ENCODE data around the gene CHCHD6. TPM values are rescaled to one million over a fixed set of nuclear protein-coding genes. Genes with fewer than 3 reads are reported as not detected.

The CHCHD6 gene
- total RNA-seq, 1 donor from 2014 or later, result 13.1 TPM

- no peak for DNase-seq (ENCODE audit: extremely low spot score, unreplicated experiment)
- H3K9me3 Mint-ChIP-seq (ENCODE audit: unreplicated experiment), result peaks cover 13% of the 10 kb centered on the region
These were observed 103.8 kb downstream of the CHCHD6 start for GRCh38 chr3:126807795-126808194.

GRCh38 chr3:126811530-126811929 is 107.5 kb downstream of the CHCHD6 start:
- Mint-ChIP-seq H3K36me3 (ENCODE audit: unreplicated experiment) (peaks cover 3% of the 10 kb centered on the region), H3K4me3 (ENCODE audit: unreplicated experiment) (no peak overlapping the region), H3K4me1 (ENCODE audit: unreplicated experiment) (peaks cover 5% of the 10 kb centered on the region), H3K27ac (ENCODE audit: unreplicated experiment) (no peak overlapping the region), H3K27me3 (ENCODE audit: unreplicated experiment) (no peaks in the 10 kb centered on the region), H3K9me3 (ENCODE audit: unreplicated experiment) (peaks cover 13% of the 10 kb centered on the region)
- TF ChIP-seq, protein P1, sequence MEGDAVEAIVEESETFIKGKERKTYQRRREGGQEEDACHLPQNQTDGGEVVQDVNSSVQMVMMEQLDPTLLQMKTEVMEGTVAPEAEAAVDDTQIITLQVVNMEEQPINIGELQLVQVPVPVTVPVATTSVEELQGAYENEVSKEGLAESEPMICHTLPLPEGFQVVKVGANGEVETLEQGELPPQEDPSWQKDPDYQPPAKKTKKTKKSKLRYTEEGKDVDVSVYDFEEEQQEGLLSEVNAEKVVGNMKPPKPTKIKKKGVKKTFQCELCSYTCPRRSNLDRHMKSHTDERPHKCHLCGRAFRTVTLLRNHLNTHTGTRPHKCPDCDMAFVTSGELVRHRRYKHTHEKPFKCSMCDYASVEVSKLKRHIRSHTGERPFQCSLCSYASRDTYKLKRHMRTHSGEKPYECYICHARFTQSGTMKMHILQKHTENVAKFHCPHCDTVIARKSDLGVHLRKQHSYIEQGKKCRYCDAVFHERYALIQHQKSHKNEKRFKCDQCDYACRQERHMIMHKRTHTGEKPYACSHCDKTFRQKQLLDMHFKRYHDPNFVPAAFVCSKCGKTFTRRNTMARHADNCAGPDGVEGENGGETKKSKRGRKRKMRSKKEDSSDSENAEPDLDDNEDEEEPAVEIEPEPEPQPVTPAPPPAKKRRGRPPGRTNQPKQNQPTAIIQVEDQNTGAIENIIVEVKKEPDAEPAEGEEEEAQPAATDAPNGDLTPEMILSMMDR (IDR thresholded peaks at IDR 0.05), result no peak
- no peak for DNase-seq (ENCODE audit: extremely low spot score, unreplicated experiment)

More at GRCh38 chr3:126807795-126808194, 103.8 kb downstream of the CHCHD6 start:
- Mint-ChIP-seq H3K27me3 (ENCODE audit: unreplicated experiment) (no peaks in the 10 kb centered on the region), H3K4me1 (ENCODE audit: unreplicated experiment) (peaks cover 5% of the 10 kb centered on the region), H3K27ac (ENCODE audit: unreplicated experiment) (no peak overlapping the region), H3K4me3 (ENCODE audit: unreplicated experiment) (no peak overlapping the region), H3K36me3 (ENCODE audit: unreplicated experiment) (no peaks in the 10 kb centered on the region)
- TF ChIP-seq, protein P1 (IDR thresholded peaks at IDR 0.05), result no peak

DNA sequence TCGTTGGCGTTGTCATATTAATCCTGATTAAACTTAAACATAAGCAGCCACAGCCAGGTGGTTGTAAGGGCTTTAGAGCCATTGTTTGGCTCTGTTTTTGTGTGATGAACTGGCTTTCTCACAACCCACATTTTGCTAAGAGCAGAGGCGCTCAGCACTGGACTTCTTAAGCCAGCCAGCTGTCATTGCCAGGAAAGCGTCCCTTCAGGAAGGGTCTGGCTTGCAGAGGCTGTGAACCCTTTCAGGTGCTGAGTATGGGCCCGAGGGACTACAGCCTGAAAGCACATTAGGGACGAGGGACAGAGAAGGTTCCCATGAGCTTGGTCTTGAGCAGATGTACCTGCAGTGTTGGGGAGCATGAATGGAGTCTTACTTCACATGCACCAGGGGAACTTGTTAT is 112.3 kb downstream of the CHCHD6 start:
- H3K4me3 Mint-ChIP-seq (ENCODE audit: unreplicated experiment), result no peak overlapping the region
- H3K27ac Mint-ChIP-seq (ENCODE audit: unreplicated experiment), result no peak overlapping the region

GRCh38 chr3:126816986-126817777 is 113.1 kb downstream of the CHCHD6 start:
- H3K27ac Mint-ChIP-seq (ENCODE audit: unreplicated experiment), result no peak overlapping the region
- peaks cover 7% of the 10 kb centered on the region for H3K9me3 Mint-ChIP-seq (ENCODE audit: unreplicated experiment)
- H3K27me3 Mint-ChIP-seq (ENCODE audit: unreplicated experiment), result no peaks in the 10 kb centered on the region
- DNase-seq (ENCODE audit: extremely low spot score, unreplicated experiment), result no peak
- TF ChIP-seq, protein P1 (IDR thresholded peaks at IDR 0.05), result no peak
- peaks cover 8% of the 10 kb centered on the region for H3K4me1 Mint-ChIP-seq (ENCODE audit: unreplicated experiment)
- H3K4me3 Mint-ChIP-seq (ENCODE audit: unreplicated experiment), result no peak overlapping the region
- H3K36me3 Mint-ChIP-seq (ENCODE audit: unreplicated experiment), result peaks cover 8% of the 10 kb centered on the region

More for the DNA sequence above, 112.3 kb downstream of the CHCHD6 start:
- peaks cover 13% of the 10 kb centered on the region for H3K4me1 Mint-ChIP-seq (ENCODE audit: unreplicated experiment)
- no peak for DNase-seq (ENCODE audit: extremely low spot score, unreplicated experiment)
- TF ChIP-seq, protein P1 (IDR thresholded peaks at IDR 0.05), result no peak
- H3K9me3 Mint-ChIP-seq (ENCODE audit: unreplicated experiment), result no peaks in the 10 kb centered on the region
- H3K36me3 Mint-ChIP-seq (ENCODE audit: unreplicated experiment), result peaks cover 3% of the 10 kb centered on the region
- H3K27me3 Mint-ChIP-seq (ENCODE audit: unreplicated experiment), result no peaks in the 10 kb centered on the region

DNA sequence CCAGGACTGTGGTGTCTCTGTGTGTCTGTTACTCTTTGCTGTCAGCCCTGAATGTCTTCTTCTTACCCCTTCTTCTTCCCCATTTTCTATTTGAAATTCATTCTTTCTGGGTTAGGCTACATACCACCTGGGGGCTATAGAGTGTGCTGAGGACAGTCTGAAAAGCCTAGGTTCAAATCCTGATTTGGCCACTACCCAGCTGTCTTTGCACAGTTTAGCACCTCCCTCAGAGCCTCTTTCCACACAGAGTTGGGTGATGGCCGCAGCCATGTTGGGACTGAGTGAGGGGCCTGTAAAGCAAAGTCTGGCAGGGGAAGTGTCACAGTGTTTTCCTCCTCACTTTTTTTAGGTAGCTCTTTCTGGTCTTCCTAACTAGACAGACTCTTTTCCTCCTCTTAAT is 113.7 kb downstream of the CHCHD6 start:
- TF ChIP-seq, protein P1 (IDR thresholded peaks at IDR 0.05), result no peak
- Mint-ChIP-seq H3K4me1 (ENCODE audit: unreplicated experiment) (peaks cover 8% of the 10 kb centered on the region), H3K36me3 (ENCODE audit: unreplicated experiment) (peaks cover 8% of the 10 kb centered on the region), H3K9me3 (ENCODE audit: unreplicated experiment) (peaks cover 7% of the 10 kb centered on the region), H3K27me3 (ENCODE audit: unreplicated experiment) (no peaks in the 10 kb centered on the region), H3K27ac (ENCODE audit: unreplicated experiment) (no peak overlapping the region), H3K4me3 (ENCODE audit: unreplicated experiment) (no peak overlapping the region)
- DNase-seq (ENCODE audit: extremely low spot score, unreplicated experiment), result no peak
